Endothelial cell of umbilical vein (primary cell): Measurements from ENCODE around the gene AKR7A2. TPM values are rescaled to one million over a fixed set of nuclear protein-coding genes. Genes with fewer than 3 reads are reported as not detected.

Experiments used
- BruUV-seq: library from RNA; stranded (reverse); fragments of 400-500 nt; replicated peaks from 2 replicates; lab custom pipeline; 2021; lab: Mats Ljungman, UMichigan
- CTCF ChIA-PET: fragments of 300-600, 350-600 bp; sonication (Branson Sonifier 250); formaldehyde crosslinking; loops from one replicate; lab custom pipeline; 2021; ENCODE audit warnings: antibody characterized with exemption, inconsistent platforms; lab: Charles Lee
- POLR2A ChIA-PET: fragments of 300-600, 350-600 bp; sonication (Branson Sonifier 250); formaldehyde crosslinking; loops from one replicate; lab custom pipeline; 2021; ENCODE audit warnings: antibody characterized with exemption, inconsistent platforms; lab: Charles Lee
- DNase-seq: peaks from one replicate; pipeline ENCODE4 v3.0.0-alpha.2; 2011; ENCODE audit warnings: low read depth, low spot score
- FAIRE-seq: peaks from 2 replicates; lab custom pipeline; 2011; peaks lifted over from hg19 to GRCh38; lab: Jason Lieb, UNC
- H2AFZ ChIP-seq: 2 replicates; pipeline ENCODE4 v1.6.0; 2012; ENCODE audit warnings: low read depth, low read length, control low read depth, inconsistent platforms
- H3K27ac ChIP-seq: 2 replicates; pipeline ENCODE4 v1.5.1; 2011; ENCODE audit warnings: low read depth, mild to moderate bottlenecking, control low read depth, low read length, moderate library complexity; ENCODE audit not compliant: insufficient read depth
- H3K27me3 ChIP-seq, 2 experiments: 2 replicates each; pipeline versions ENCODE4 v1.6.0 to v1.6.1; 2011; ENCODE audit warnings: low read length in 2 of 2, mixed read lengths in 1 of 2; ENCODE audit not compliant: control insufficient read depth in 2 of 2, insufficient read depth in 2 of 2
- H3K36me3 ChIP-seq, 2 experiments: 2 replicates in 1 of 2; 3 replicates in 1 of 2; pipeline ENCODE4 v1.5.1; 2011; ENCODE audit warnings: low read length in 2 of 2, mild to moderate bottlenecking in 1 of 2, moderate library complexity in 1 of 2; ENCODE audit not compliant: control insufficient read depth in 2 of 2, insufficient read depth in 2 of 2; ENCODE audit errors: extremely low read depth in 1 of 2
- H3K4me1 ChIP-seq: 3 replicates; pipeline ENCODE4 v1.5.1; 2011; ENCODE audit warnings: mild to moderate bottlenecking, low read length; ENCODE audit not compliant: control insufficient read depth, insufficient read depth; ENCODE audit errors: extremely low read depth
- H3K4me2 ChIP-seq: 2 replicates; pipeline ENCODE4 v1.6.1; 2011; ENCODE audit warnings: low read length, control low read depth, mixed read lengths; ENCODE audit not compliant: insufficient read depth
- H3K4me3 ChIP-seq, 3 experiments: fragments of 200-600 bp in 1 of 3; sonication (generic), shearing (Covaris generic) in 1 of 3; replicated peaks in 1 of 3; 2 replicates each; pipeline ENCODE4 v1.5.1; 2011 to 2016; ENCODE audit warnings: control low read depth in 3 of 3, low read length in 3 of 3, mild to moderate bottlenecking in 2 of 3, inconsistent platforms in 1 of 3, low read depth in 1 of 3, moderate library complexity in 1 of 3; ENCODE audit not compliant: insufficient read depth in 1 of 3
- H3K79me2 ChIP-seq: 2 replicates; pipeline ENCODE4 v1.6.0; 2012; ENCODE audit warnings: low read length, inconsistent platforms; ENCODE audit not compliant: control insufficient read depth, insufficient read depth
- H3K9ac ChIP-seq: replicated peaks from 2 replicates; pipeline ENCODE3; 2011; ENCODE audit warnings: low read length, control low read depth; ENCODE audit not compliant: insufficient read depth; ENCODE audit errors: extremely low read depth
- H3K9me1 ChIP-seq: replicated peaks from 3 replicates; pipeline ENCODE4 v1.6.0; 2011; ENCODE audit warnings: mild to moderate bottlenecking, low read length; ENCODE audit not compliant: control insufficient read depth, insufficient read depth; ENCODE audit errors: extremely low read depth
- H3K9me3 ChIP-seq: replicated peaks from 2 replicates; pipeline ENCODE4 v1.5.1; 2012; ENCODE audit warnings: low read length, inconsistent platforms; ENCODE audit not compliant: control insufficient read depth, insufficient read depth
- H4K20me1 ChIP-seq: replicated peaks from 2 replicates; pipeline ENCODE3; 2011; ENCODE audit warnings: mild to moderate bottlenecking, low read length; ENCODE audit not compliant: control insufficient read depth, insufficient read depth; ENCODE audit errors: extremely low read depth
- EZH2 ChIP-seq: IDR thresholded peaks from 2 replicates; pipeline ENCODE4 v1.6.1; 2012; ENCODE audit warnings: borderline replicate concordance, low read depth, mild to moderate bottlenecking, moderate library complexity, low read length, inconsistent platforms; ENCODE audit not compliant: severe bottlenecking
- GATA2 ChIP-seq: IDR thresholded peaks from 2 replicates; pipeline ENCODE4 v1.7.0; 2011; ENCODE audit warnings: low read depth, mild to moderate bottlenecking, moderate library complexity, mixed read lengths, low read length; ENCODE audit not compliant: insufficient read length, insufficient read depth
- JUN ChIP-seq: IDR thresholded peaks from 2 replicates; pipeline ENCODE4 v1.6.1; 2011; ENCODE audit warnings: borderline replicate concordance, low read depth; ENCODE audit not compliant: insufficient read length, insufficient read depth
- POLR2A ChIP-seq: IDR thresholded peaks from 2 replicates; pipeline ENCODE4 v1.6.1; 2012; ENCODE audit warnings: low read depth, mild to moderate bottlenecking, control low read depth, low read length
- POLR2AphosphoS5 ChIP-seq: IDR thresholded peaks from 2 replicates; pipeline ENCODE4 v1.6.1; 2012; ENCODE audit warnings: low read depth, mild to moderate bottlenecking, control low read depth, low read length, moderate library complexity; ENCODE audit not compliant: insufficient read depth
- dilution Hi-C: fragments of 300-500 bp; cut with MboI; formaldehyde crosslinking; loops from one replicate; pipeline ENCODE4 v1.15.0; 2019; ENCODE audit warnings: low sequenced_read_pairs; ENCODE audit not compliant: extremely low pct_ligation_motif_present
- intact Hi-C: fragments of 100-400 bp; cut with micrococcal nuclease; formaldehyde crosslinking; loops from one replicate; pipeline ENCODE4 v1.10.0; 2022
- polyA plus RNA-seq, 4 experiments: library from polyadenylated mRNA; depleted of rRNA in 3 of 4; stranded (reverse) in 3 of 4; unstranded in 1 of 4; fragments of >200 nt; gene quantifications; 2 replicates each; pipeline versions ENCODE4 v1.2.1 to v1.2.3, GENCODE V29; 2011 to 2012; ENCODE audit warnings: missing spikeins in 1 of 4
- total RNA-seq: library from RNA; stranded (reverse); gene quantifications from 2 replicates; pipeline ENCODE4 v1.2.3, GENCODE V29; 2021
- TF ChIP-seq, protein P1 (sequence below), 2 donors: IDR thresholded peaks; 1 replicate in 1 of 2; 2 replicates in 1 of 2; pipeline ENCODE4 v1.5.1; 2011; ENCODE audit warnings: low read length in 2 of 2, mild to moderate bottlenecking in 2 of 2, moderate library complexity in 2 of 2, control low read depth in 1 of 2, inconsistent platforms in 1 of 2, low read depth in 1 of 2; ENCODE audit not compliant: insufficient read depth in 1 of 2; ENCODE audit errors: extremely low read depth in 1 of 2

Gene AKR7A2
- total and polyA plus RNA-seq, 2 donors (not counting 3 experiments of a cell fraction or from before 2014, with no cell fraction given): 48.0 to 70.7 TPM

DNA sequence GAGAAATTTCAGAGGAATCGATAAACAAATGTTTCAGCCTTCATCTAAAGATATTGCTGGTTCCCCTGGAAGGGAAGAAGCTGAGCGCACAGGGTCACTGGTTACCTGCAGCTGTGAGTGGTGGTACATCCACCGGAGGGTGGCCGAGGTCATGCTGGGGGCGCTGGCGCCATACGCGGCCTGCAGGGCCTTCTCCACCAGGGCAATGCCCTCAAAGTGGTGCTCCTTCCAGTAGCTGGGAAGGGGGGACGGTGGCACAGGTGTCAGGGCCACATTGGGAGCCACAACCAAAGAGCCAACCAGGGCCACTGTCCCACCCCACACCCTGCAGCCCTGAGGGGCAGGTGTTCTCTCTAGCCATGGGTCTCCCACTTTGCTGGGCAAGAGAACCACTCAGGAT lies 28.1 kb downstream of the AKR7A2 start:
- Histone ChIP-seq H3K9ac (no peak overlapping the region), H3K79me2 (no peaks in the 10 kb centered on the region), H3K9me3 (no peaks in the 10 kb centered on the region), H3K4me1 (peaks cover 2% of the 10 kb centered on the region), H3K27ac (no peak overlapping the region), H4K20me1 (no peaks in the 10 kb centered on the region), H2AFZ (no peak overlapping the region), H3K4me2 (no peak overlapping the region), H3K4me3 (no peak overlapping the region), H3K36me3 (no peaks in the 10 kb centered on the region), H3K9me1 (no peaks in the 10 kb centered on the region), H3K27me3 (no peaks in the 10 kb centered on the region)
- ChIA-PET POLR2A (no interaction called here), CTCF (no interaction called here)
- intact Hi-C loops: no loop called here
- dilution Hi-C loops: no loop called here
- DNase-seq (no peak), FAIRE-seq (no peak)
- TF ChIP-seq, protein P1, sequence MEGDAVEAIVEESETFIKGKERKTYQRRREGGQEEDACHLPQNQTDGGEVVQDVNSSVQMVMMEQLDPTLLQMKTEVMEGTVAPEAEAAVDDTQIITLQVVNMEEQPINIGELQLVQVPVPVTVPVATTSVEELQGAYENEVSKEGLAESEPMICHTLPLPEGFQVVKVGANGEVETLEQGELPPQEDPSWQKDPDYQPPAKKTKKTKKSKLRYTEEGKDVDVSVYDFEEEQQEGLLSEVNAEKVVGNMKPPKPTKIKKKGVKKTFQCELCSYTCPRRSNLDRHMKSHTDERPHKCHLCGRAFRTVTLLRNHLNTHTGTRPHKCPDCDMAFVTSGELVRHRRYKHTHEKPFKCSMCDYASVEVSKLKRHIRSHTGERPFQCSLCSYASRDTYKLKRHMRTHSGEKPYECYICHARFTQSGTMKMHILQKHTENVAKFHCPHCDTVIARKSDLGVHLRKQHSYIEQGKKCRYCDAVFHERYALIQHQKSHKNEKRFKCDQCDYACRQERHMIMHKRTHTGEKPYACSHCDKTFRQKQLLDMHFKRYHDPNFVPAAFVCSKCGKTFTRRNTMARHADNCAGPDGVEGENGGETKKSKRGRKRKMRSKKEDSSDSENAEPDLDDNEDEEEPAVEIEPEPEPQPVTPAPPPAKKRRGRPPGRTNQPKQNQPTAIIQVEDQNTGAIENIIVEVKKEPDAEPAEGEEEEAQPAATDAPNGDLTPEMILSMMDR (IDR thresholded peaks at IDR 0.05; ENCODE audit: extremely low read depth in 1 of 2, insufficient read depth in 1 of 2, low read depth in 1 of 2, low read length in 2 of 2): no peak
- TF ChIP-seq POLR2AphosphoS5: no peak
- no peak for TF ChIP-seq JUN
- TF ChIP-seq EZH2: no peak
- BruUV-seq: no TSS peak

DNA sequence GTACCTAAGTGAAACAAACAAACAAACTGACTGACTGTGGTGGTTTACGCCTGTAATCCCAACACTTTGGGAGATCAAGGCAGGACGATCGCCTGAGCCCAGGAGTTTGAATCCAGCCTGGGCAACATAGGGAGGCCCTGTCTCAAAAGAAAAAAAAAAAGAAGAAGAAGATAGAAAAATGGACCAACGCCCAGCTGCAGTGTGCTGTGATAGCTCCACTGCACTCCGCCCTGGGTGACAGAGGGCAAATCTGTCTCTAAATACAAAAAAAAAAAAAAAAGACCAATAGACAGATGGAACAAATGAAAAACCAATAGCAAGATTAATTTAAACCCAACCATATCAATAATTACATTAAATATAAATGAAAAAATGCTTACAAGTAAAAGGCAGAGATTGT lies 37.3 kb downstream of the AKR7A2 start:
- no peaks in the 10 kb centered on the region for H3K4me1 ChIP-seq
- H2AFZ ChIP-seq: no peak overlapping the region
- POLR2A ChIA-PET: no interaction called here
- CTCF ChIA-PET: no interaction called here
- H3K36me3 ChIP-seq: no peaks in the 10 kb centered on the region
- intact Hi-C loops: loop anchor here (5.0 kb wide), 1 partner anchor 378 kb away; no protein-coding TSS in a partner anchor
- no TSS peak for BruUV-seq
- no peak for TF ChIP-seq GATA2
- TF ChIP-seq POLR2AphosphoS5: no peak
- no peak for TF ChIP-seq POLR2A
- no peak for TF ChIP-seq JUN
- TF ChIP-seq, protein P1 (IDR thresholded peaks at IDR 0.05; ENCODE audit: extremely low read depth in 1 of 2, insufficient read depth in 1 of 2, low read depth in 1 of 2, low read length in 2 of 2): no peak
- no peak for TF ChIP-seq EZH2
- H3K27me3 ChIP-seq: peaks cover 2 to 7% of the 10 kb centered on the region in 2 experiments
- H3K9me3 ChIP-seq: no peaks in the 10 kb centered on the region
- dilution Hi-C loops: no loop called here
- H3K9me1 ChIP-seq: no peaks in the 10 kb centered on the region
- no peak overlapping the region for H3K27ac ChIP-seq
- no peak overlapping the region for H3K4me2 ChIP-seq
- H3K4me3 ChIP-seq: no peak overlapping the region
- H3K79me2 ChIP-seq: no peaks in the 10 kb centered on the region
- H3K9ac ChIP-seq: no peak overlapping the region
- H4K20me1 ChIP-seq: no peaks in the 10 kb centered on the region
- no peak for FAIRE-seq
- DNase-seq: no peak
